Measurements from ENCODE around the gene RIMBP2. TPM values are rescaled to one million over a fixed set of nuclear protein-coding genes. Genes with fewer than 3 reads are reported as not detected.

Gene RIMBP2
- polyA plus RNA-seq, 1 donor from 2014 or later: 14.6 TPM

- no peaks in the 10 kb centered on the region for H3K36me3 ChIP-seq (ENCODE audit: insufficient read depth, low read length)
Measured at GRCh38 chr12:130362060-130362459, 354.0 kb downstream of the RIMBP2 start.

DNA sequence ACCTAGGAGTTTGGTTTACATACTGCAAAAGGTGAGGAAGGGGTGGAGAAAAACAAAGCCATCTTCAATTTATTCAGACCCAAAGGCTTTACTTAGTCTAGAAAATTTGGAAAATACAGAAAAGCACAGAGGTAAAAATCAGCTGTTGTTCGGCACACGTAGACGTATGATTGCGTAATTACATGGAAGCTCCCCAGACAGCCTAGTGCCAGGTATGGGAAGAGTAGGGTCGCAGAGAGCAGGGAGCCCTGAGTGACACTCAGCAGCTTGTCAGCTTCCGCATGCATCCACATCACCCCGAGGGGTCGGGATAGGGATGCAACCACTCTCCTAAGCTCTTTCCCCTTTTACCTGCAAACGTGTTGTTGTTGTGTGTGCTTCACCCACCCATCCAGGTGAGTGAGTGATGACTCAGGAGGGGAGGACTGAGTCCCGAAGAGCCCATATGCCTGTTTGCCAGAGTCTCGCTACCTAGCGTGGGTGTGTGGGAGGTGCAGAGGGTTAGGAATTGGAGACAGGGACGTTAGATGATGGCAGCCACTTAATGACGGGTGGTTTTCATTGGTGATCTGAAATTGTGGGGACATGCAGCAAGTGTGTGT lies 358.3 kb downstream of the RIMBP2 start:
- Histone ChIP-seq H3K9ac (ENCODE audit: low read length) (no peak overlapping the region), H3K36me3 (ENCODE audit: insufficient read depth, low read length) (no peaks in the 10 kb centered on the region), H3K4me3 (ENCODE audit: low read length) (no peak overlapping the region), H4K20me1 (ENCODE audit: insufficient read depth) (no peaks in the 10 kb centered on the region), H3K27me3 (ENCODE audit: insufficient read depth, low read depth, low read length) (no peaks in the 10 kb centered on the region), H3K4me2 (ENCODE audit: low read length) (no peak overlapping the region), H3K79me2 (replicated peaks; ENCODE audit: insufficient read depth, low read length) (no peaks in the 10 kb centered on the region), H3K9me3 (ENCODE audit: low read length) (no peaks in the 10 kb centered on the region), H3F3A (ENCODE audit: insufficient read depth, low read length, poor library complexity, severe bottlenecking) (no peaks in the 10 kb centered on the region), H2AFZ (ENCODE audit: low read depth, low read length) (no peak overlapping the region), H3K27ac (ENCODE audit: low read length) (no peak overlapping the region), H3K9me2 (ENCODE audit: insufficient read depth, low read length) (no peaks in the 10 kb centered on the region)
- TF ChIP-seq, protein P1, sequence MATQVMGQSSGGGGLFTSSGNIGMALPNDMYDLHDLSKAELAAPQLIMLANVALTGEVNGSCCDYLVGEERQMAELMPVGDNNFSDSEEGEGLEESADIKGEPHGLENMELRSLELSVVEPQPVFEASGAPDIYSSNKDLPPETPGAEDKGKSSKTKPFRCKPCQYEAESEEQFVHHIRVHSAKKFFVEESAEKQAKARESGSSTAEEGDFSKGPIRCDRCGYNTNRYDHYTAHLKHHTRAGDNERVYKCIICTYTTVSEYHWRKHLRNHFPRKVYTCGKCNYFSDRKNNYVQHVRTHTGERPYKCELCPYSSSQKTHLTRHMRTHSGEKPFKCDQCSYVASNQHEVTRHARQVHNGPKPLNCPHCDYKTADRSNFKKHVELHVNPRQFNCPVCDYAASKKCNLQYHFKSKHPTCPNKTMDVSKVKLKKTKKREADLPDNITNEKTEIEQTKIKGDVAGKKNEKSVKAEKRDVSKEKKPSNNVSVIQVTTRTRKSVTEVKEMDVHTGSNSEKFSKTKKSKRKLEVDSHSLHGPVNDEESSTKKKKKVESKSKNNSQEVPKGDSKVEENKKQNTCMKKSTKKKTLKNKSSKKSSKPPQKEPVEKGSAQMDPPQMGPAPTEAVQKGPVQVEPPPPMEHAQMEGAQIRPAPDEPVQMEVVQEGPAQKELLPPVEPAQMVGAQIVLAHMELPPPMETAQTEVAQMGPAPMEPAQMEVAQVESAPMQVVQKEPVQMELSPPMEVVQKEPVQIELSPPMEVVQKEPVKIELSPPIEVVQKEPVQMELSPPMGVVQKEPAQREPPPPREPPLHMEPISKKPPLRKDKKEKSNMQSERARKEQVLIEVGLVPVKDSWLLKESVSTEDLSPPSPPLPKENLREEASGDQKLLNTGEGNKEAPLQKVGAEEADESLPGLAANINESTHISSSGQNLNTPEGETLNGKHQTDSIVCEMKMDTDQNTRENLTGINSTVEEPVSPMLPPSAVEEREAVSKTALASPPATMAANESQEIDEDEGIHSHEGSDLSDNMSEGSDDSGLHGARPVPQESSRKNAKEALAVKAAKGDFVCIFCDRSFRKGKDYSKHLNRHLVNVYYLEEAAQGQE (IDR thresholded peaks at IDR 0.05; ENCODE audit: borderline replicate concordance): no peak
- TF ChIP-seq RAD21 (conservative IDR thresholded peaks at IDR 0.05) (no peak), EP300 (conservative IDR thresholded peaks at IDR 0.05; ENCODE audit: poor library complexity, severe bottlenecking) (no peak), SMC3 (conservative IDR thresholded peaks at IDR 0.05; ENCODE audit: poor library complexity) (no peak), TAF1 (IDR thresholded peaks at IDR 0.05; ENCODE audit: low read depth) (no peak), CTCF (IDR thresholded peaks at IDR 0.05; ENCODE audit: poor library complexity, severe bottlenecking) (no peak), EZH2 (IDR thresholded peaks at IDR 0.05; ENCODE audit: borderline replicate concordance, insufficient read depth, low read length, poor library complexity, severe bottlenecking) (no peak), POLR2AphosphoS5 (IDR thresholded peaks at IDR 0.05) (no peak), MXI1 (conservative IDR thresholded peaks at IDR 0.05; ENCODE audit: poor library complexity, severe bottlenecking) (no peak)

More at GRCh38 chr12:130362060-130362459, 354.0 kb downstream of the RIMBP2 start:
- Histone ChIP-seq H2AFZ (ENCODE audit: low read depth, low read length) (no peak overlapping the region), H3K79me2 (replicated peaks; ENCODE audit: insufficient read depth, low read length) (no peaks in the 10 kb centered on the region), H3K27me3 (ENCODE audit: insufficient read depth, low read depth, low read length) (no peaks in the 10 kb centered on the region), H3K27ac (ENCODE audit: low read length) (no peak overlapping the region), H3F3A (ENCODE audit: insufficient read depth, low read length, poor library complexity, severe bottlenecking) (no peaks in the 10 kb centered on the region), H3K9me2 (ENCODE audit: insufficient read depth, low read length) (no peaks in the 10 kb centered on the region), H3K4me2 (ENCODE audit: low read length) (no peak overlapping the region), H4K20me1 (ENCODE audit: insufficient read depth) (no peaks in the 10 kb centered on the region), H3K9me3 (ENCODE audit: low read length) (no peaks in the 10 kb centered on the region), H3K9ac (ENCODE audit: low read length) (no peak overlapping the region), H3K4me3 (ENCODE audit: low read length) (no peak overlapping the region)
- TF ChIP-seq RAD21 (conservative IDR thresholded peaks at IDR 0.05): no peak
- TF ChIP-seq, protein P1 (IDR thresholded peaks at IDR 0.05; ENCODE audit: borderline replicate concordance): no peak
- TF ChIP-seq SMC3 (conservative IDR thresholded peaks at IDR 0.05; ENCODE audit: poor library complexity): no peak
- TF ChIP-seq POLR2AphosphoS5 (IDR thresholded peaks at IDR 0.05): no peak
- no peak for TF ChIP-seq TAF1 (IDR thresholded peaks at IDR 0.05; ENCODE audit: low read depth)
- no peak for TF ChIP-seq EP300 (conservative IDR thresholded peaks at IDR 0.05; ENCODE audit: poor library complexity, severe bottlenecking)
- TF ChIP-seq CTCF (IDR thresholded peaks at IDR 0.05; ENCODE audit: poor library complexity, severe bottlenecking): no peak
- no peak for TF ChIP-seq MXI1 (conservative IDR thresholded peaks at IDR 0.05; ENCODE audit: poor library complexity, severe bottlenecking)

Data from neural cell (in vitro differentiated cells).